ENCODE data around the gene USP40.

The USP40 gene

GRCh38 chr2:233566141-233566956 is at the start of gene USP40 (continued):
- TF ChIP-seq, protein P1, sequence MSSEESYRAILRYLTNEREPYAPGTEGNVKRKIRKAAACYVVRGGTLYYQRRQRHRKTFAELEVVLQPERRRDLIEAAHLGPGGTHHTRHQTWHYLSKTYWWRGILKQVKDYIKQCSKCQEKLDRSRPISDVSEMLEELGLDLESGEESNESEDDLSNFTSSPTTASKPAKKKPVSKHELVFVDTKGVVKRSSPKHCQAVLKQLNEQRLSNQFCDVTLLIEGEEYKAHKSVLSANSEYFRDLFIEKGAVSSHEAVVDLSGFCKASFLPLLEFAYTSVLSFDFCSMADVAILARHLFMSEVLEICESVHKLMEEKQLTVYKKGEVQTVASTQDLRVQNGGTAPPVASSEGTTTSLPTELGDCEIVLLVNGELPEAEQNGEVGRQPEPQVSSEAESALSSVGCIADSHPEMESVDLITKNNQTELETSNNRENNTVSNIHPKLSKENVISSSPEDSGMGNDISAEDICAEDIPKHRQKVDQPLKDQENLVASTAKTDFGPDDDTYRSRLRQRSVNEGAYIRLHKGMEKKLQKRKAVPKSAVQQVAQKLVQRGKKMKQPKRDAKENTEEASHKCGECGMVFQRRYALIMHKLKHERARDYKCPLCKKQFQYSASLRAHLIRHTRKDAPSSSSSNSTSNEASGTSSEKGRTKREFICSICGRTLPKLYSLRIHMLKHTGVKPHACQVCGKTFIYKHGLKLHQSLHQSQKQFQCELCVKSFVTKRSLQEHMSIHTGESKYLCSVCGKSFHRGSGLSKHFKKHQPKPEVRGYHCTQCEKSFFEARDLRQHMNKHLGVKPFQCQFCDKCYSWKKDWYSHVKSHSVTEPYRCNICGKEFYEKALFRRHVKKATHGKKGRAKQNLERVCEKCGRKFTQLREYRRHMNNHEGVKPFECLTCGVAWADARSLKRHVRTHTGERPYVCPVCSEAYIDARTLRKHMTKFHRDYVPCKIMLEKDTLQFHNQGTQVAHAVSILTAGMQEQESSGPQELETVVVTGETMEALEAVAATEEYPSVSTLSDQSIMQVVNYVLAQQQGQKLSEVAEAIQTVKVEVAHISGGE (tag by site-specific recombination; conservative IDR thresholded peaks at IDR 0.05; ENCODE audit: low read depth), result 0 out of 2 replicates have a peak, but pooled peaks have one; percentile 9
- TF ChIP-seq KLF1 (tag by site-specific recombination; IDR thresholded peaks at IDR 0.05) (peak; percentile 55), ZNF114 (tag by site-specific recombination; IDR thresholded peaks at IDR 0.05) (no peak), ZNF639 (tag by site-specific recombination; IDR thresholded peaks at IDR 0.05) (peak; percentile 82), ZNF112 (tag by site-specific recombination; IDR thresholded peaks at IDR 0.05) (no peak), IKZF3 (tag by site-specific recombination; IDR thresholded peaks at IDR 0.05) (peak; percentile 98), ZNF677 (tag by site-specific recombination; IDR thresholded peaks at IDR 0.05) (no peak), ZBTB20 (tag by site-specific recombination; IDR thresholded peaks at IDR 0.05) (no peak; the same call in 1 of the 2 replicates), ZNF274 (IDR thresholded peaks at IDR 0.05; ENCODE audit: low read length) (no peak), ZNF274 (tag by site-specific recombination; IDR thresholded peaks at IDR 0.05; ENCODE audit: borderline replicate concordance) (no peak), ZNF558 (tag by site-specific recombination; IDR thresholded peaks at IDR 0.05) (no peak; the same call in 1 of the 2 replicates), ZNF776 (tag by site-specific recombination; IDR thresholded peaks at IDR 0.05; ENCODE audit: borderline replicate concordance) (no peak), SALL2 (tag by site-specific recombination; IDR thresholded peaks at IDR 0.05; ENCODE audit: borderline replicate concordance) (no peak), ZNF366 (tag by site-specific recombination; conservative IDR thresholded peaks at IDR 0.05) (no peak), ZNF24 (tag by site-specific recombination; IDR thresholded peaks at IDR 0.05) (peak; percentile 39; the same call in 1 of the 2 replicates), YY2 (tag by site-specific recombination; IDR thresholded peaks at IDR 0.05) (peak; percentile 77; the same call in 1 of the 2 replicates), ZNF266 (tag by site-specific recombination; IDR thresholded peaks at IDR 0.05; ENCODE audit: low read depth) (no peak), ZSCAN16 (tag by site-specific recombination; IDR thresholded peaks at IDR 0.05) (no peak; the same call in 1 of the 2 replicates), GLI4 (tag by site-specific recombination; IDR thresholded peaks at IDR 0.05) (no peak), ZNF335 (tag by site-specific recombination; conservative IDR thresholded peaks at IDR 0.05) (peak; percentile 92), ZNF629 (tag by site-specific recombination; IDR thresholded peaks at IDR 0.05) (peak; percentile 45; the same call in 1 of the 2 replicates), ZNF37A (tag by site-specific recombination; IDR thresholded peaks at IDR 0.05) (no peak), AEBP2 (tag by site-specific recombination; IDR thresholded peaks at IDR 0.05; ENCODE audit: borderline replicate concordance) (no peak), ZNF514 (tag by site-specific recombination; IDR thresholded peaks at IDR 0.05) (no peak), RBAK (tag by site-specific recombination; IDR thresholded peaks at IDR 0.05) (no peak), HOXA7 (CRISPR knock-in tag; IDR thresholded peaks at IDR 0.05; ENCODE audit: borderline replicate concordance) (no peak), HOXD13 (CRISPR knock-in tag; IDR thresholded peaks at IDR 0.05; ENCODE audit: borderline replicate concordance) (0 out of 2 replicates have a peak, but pooled peaks have one; percentile 48), ZNF600 (tag by site-specific recombination; IDR thresholded peaks at IDR 0.05) (no peak), FEZF1 (tag by site-specific recombination; IDR thresholded peaks at IDR 0.05) (peak; percentile 76)
- TF ChIP-seq, protein P2, sequence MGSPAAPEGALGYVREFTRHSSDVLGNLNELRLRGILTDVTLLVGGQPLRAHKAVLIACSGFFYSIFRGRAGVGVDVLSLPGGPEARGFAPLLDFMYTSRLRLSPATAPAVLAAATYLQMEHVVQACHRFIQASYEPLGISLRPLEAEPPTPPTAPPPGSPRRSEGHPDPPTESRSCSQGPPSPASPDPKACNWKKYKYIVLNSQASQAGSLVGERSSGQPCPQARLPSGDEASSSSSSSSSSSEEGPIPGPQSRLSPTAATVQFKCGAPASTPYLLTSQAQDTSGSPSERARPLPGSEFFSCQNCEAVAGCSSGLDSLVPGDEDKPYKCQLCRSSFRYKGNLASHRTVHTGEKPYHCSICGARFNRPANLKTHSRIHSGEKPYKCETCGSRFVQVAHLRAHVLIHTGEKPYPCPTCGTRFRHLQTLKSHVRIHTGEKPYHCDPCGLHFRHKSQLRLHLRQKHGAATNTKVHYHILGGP (tag by site-specific recombination; IDR thresholded peaks at IDR 0.05), result no peak
- TF ChIP-seq, protein P3, sequence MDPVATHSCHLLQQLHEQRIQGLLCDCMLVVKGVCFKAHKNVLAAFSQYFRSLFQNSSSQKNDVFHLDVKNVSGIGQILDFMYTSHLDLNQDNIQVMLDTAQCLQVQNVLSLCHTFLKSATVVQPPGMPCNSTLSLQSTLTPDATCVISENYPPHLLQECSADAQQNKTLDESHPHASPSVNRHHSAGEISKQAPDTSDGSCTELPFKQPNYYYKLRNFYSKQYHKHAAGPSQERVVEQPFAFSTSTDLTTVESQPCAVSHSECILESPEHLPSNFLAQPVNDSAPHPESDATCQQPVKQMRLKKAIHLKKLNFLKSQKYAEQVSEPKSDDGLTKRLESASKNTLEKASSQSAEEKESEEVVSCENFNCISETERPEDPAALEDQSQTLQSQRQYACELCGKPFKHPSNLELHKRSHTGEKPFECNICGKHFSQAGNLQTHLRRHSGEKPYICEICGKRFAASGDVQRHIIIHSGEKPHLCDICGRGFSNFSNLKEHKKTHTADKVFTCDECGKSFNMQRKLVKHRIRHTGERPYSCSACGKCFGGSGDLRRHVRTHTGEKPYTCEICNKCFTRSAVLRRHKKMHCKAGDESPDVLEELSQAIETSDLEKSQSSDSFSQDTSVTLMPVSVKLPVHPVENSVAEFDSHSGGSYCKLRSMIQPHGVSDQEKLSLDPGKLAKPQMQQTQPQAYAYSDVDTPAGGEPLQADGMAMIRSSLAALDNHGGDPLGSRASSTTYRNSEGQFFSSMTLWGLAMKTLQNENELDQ (tag by site-specific recombination; IDR thresholded peaks at IDR 0.05; ENCODE audit: low read depth), result no peak

All from HEK293 (cell line).